HL-60 (cell line): Measurements from ENCODE around the gene ARHGEF11.

Experiments used
- DNase-seq, 2 experiments: peaks; one replicate each; pipeline ENCODE4 v3.0.0-alpha.2; 2010 to 2020; ENCODE audit warnings: low read depth in 1 of 2, low spot score in 1 of 2
- H3K27ac ChIP-seq: fragments of 250-450 bp; sonication (Bioruptor Pico); replicated peaks from 2 replicates; pipeline ENCODE4 v1.5.1; 2020; ENCODE audit warnings: mild to moderate bottlenecking, moderate library complexity
- H3K27me3 ChIP-seq: fragments of 250-450 bp; sonication (Bioruptor Pico); 2 replicates; pipeline ENCODE4 v1.5.1; 2021; ENCODE audit warnings: mild to moderate bottlenecking, moderate library complexity; ENCODE audit not compliant: insufficient read depth, poor library complexity, severe bottlenecking
- H3K4me3 ChIP-seq: replicated peaks from 2 replicates; pipeline ENCODE4 v1.5.1; 2011; ENCODE audit warnings: mild to moderate bottlenecking, control low read depth, low read length; ENCODE audit not compliant: insufficient read depth
- CTCF ChIP-seq: IDR thresholded peaks from one replicate; pipeline ENCODE4 v1.5.1; 2011; ENCODE audit warnings: low read length, control low read depth, inconsistent platforms; ENCODE audit not compliant: insufficient read depth
- GABPA ChIP-seq: IDR thresholded peaks from 2 replicates; pipeline ENCODE4 v1.6.1; 2012; ENCODE audit warnings: low read depth
- POLR2AphosphoS5 ChIP-seq: IDR thresholded peaks from 2 replicates; pipeline ENCODE4 v1.6.1; 2012; ENCODE audit warnings: low read depth
- SPI1 ChIP-seq: IDR thresholded peaks from 2 replicates; pipeline ENCODE4 v1.6.1; 2012; ENCODE audit warnings: low read depth, mild to moderate bottlenecking, borderline replicate concordance
- TF ChIP-seq, protein P1 (sequence below): IDR thresholded peaks from 2 replicates; pipeline ENCODE4 v1.6.1; 2012; ENCODE audit warnings: low read depth; ENCODE audit not compliant: insufficient replicate concordance

Gene ARHGEF11

GRCh38 chr1:157028674-157029073 lies 16.9 kb downstream of the ARHGEF11 start:
- TF ChIP-seq CTCF, result no peak
- TF ChIP-seq SPI1, result no peak
- H3K27ac ChIP-seq, result no peak overlapping the region
- no peak overlapping the region for H3K4me3 ChIP-seq
- no peak for DNase-seq
- no peaks in the 10 kb centered on the region for H3K27me3 ChIP-seq

DNA sequence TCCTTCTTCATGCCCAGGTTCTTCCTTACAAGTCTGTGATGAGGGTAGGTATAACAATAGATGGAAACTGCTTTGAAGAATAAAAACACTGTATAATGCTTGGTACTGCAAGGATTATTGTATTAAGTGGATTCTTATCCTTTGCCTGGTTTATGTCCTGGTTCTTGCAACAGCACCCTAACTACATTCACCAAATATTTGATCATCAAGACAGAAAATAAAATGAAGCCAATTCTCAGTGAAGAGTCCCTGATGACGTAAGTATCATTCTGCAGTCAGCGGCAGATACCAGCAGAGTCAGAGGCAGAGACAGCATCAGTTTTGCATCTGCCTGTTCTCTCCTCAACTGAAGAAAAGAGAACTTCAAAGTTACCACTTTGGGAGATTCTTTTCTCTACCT lies 19.7 kb downstream of the ARHGEF11 start:
- no peaks in the 10 kb centered on the region for H3K27me3 ChIP-seq
- H3K4me3 ChIP-seq, result no peak overlapping the region
- TF ChIP-seq CTCF (no peak), GABPA (no peak), SPI1 (no peak), POLR2AphosphoS5 (no peak)
- TF ChIP-seq, protein P1, sequence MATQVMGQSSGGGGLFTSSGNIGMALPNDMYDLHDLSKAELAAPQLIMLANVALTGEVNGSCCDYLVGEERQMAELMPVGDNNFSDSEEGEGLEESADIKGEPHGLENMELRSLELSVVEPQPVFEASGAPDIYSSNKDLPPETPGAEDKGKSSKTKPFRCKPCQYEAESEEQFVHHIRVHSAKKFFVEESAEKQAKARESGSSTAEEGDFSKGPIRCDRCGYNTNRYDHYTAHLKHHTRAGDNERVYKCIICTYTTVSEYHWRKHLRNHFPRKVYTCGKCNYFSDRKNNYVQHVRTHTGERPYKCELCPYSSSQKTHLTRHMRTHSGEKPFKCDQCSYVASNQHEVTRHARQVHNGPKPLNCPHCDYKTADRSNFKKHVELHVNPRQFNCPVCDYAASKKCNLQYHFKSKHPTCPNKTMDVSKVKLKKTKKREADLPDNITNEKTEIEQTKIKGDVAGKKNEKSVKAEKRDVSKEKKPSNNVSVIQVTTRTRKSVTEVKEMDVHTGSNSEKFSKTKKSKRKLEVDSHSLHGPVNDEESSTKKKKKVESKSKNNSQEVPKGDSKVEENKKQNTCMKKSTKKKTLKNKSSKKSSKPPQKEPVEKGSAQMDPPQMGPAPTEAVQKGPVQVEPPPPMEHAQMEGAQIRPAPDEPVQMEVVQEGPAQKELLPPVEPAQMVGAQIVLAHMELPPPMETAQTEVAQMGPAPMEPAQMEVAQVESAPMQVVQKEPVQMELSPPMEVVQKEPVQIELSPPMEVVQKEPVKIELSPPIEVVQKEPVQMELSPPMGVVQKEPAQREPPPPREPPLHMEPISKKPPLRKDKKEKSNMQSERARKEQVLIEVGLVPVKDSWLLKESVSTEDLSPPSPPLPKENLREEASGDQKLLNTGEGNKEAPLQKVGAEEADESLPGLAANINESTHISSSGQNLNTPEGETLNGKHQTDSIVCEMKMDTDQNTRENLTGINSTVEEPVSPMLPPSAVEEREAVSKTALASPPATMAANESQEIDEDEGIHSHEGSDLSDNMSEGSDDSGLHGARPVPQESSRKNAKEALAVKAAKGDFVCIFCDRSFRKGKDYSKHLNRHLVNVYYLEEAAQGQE, result no peak
- no peak overlapping the region for H3K27ac ChIP-seq
- DNase-seq, result no peak

- Histone ChIP-seq H3K4me3 (no peak overlapping the region), H3K27me3 (no peaks in the 10 kb centered on the region), H3K27ac (no peak overlapping the region)
- DNase-seq, result no peak
- TF ChIP-seq GABPA, result no peak
- TF ChIP-seq CTCF, result no peak
- TF ChIP-seq, protein P1, result no peak
- no peak for TF ChIP-seq POLR2AphosphoS5
- no peak for TF ChIP-seq SPI1
Measured at GRCh38 chr1:157025385-157025784, 20.2 kb downstream of the ARHGEF11 start.

GRCh38 chr1:157021688-157022087 lies 23.9 kb downstream of the ARHGEF11 start:
- TF ChIP-seq POLR2AphosphoS5, result no peak
- no peak for TF ChIP-seq SPI1
- TF ChIP-seq GABPA, result no peak
- TF ChIP-seq CTCF, result no peak
- TF ChIP-seq, protein P1, result no peak
- Histone ChIP-seq H3K27me3 (no peaks in the 10 kb centered on the region), H3K27ac (no peak overlapping the region), H3K4me3 (no peak overlapping the region)
- DNase-seq, result no peak
